SKM-1 (cell line): ENCODE data around the gene TUBB3.
"Not testable (repeated sequence)": the region's sequence is repeated elsewhere in the genome, so short reads cannot be mapped to it uniquely, and the experiment has no call there.

Experiments
- DNase-seq: peaks from one replicate; lab custom pipeline; 2025; ENCODE audit not compliant: unreplicated experiment; lab: John Stamatoyannopoulos, UW

TUBB3 gene

DNA sequence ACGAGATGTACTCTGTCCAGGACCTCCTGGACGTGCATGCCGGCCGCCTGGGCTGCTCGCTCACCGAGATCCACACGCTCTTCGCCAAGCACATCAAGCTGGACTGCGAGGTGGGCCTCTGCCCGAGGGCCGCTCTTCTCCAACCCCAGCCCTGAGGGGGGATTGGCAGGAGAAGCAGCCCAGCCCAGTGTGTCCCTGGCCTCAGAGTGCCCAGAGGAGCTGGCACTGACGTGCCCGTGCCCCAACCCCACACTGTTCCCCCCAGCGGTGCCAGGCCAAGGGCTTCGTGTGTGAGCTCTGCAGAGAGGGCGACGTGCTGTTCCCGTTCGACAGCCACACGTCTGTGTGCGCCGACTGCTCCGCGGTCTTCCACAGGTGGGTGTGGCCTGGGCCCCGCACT is 41.1 kb downstream of the TUBB3 start:
- DNase-seq, result no peak

DNA sequence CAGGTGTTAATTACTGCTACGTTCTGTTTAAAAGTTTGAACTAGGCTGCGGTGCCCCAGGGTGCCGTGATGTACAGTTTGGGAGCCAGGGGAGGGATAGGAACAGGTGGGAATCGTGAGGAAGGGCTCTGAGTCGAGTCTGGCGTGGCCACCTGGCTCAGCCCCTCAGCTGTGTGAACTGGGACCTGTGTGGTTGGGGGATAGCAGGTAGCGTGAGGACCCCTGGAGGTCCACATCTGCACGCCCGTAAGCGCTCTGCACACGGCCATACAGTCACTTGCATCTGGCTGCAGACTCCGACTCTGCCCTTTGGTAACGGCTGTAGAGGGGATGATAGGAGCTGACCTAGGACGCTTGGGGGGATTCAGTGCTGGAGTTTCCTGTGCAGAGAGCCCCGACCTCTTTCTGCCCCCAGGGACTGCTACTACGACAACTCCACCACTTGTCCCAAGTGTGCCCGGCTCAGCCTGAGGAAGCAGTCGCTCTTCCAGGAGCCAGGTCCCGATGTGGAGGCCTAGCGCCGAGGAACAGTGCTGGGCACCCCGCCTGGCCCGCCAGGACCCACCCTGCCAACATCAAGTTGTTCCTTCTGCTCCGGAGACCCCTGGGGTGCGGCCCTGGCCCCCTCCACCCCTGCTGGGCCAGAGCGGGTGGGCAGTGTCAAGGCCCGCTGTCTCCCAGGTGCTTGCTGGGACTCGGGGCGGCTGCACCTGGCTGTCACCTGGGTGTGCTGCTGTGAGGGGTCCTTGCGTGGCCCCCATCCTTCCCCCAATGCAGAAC is 42.5 kb downstream of the TUBB3 start:
- no peak for DNase-seq

DNA sequence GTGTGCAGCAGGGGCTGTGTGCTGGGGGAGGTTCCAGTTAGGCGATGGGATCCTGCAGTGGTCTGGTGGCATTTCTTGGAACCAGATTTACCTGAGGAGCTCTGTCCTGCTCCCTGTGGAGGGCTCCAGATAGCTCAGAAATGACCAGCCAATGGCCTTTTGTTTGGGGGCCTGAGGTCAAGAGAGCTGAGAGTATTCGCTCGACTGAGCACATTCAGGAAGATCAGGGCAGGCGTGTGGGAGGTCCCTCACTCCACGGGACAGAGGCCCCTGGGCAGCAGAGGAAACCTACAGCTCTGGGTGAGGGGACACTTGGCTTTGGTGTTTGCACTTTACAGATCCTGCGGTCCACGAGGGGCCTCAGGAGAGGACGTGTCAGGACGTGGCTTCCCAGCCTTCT is 43.6 kb downstream of the TUBB3 start:
- no peak for DNase-seq

DNA sequence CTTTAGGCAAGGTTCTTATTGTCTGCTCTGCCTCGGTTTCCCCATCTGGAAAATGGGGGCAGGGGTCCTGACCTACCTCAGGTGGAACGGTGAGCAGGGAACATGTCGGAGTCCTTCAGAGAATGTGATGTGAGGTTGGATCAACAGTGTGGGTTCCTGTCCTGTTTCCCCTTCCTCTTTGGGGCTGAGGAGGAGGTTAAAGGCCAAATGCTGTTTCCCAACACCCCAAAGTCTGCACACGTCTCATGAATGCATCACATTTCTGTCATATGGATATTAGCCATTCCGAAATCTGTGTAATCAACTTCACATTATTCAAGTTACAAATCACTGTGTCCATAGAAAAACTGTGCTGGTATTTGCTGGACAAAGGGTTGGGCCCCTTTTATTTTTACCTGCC is 44.3 kb downstream of the TUBB3 start:
- not testable (repeated sequence) for DNase-seq

DNA sequence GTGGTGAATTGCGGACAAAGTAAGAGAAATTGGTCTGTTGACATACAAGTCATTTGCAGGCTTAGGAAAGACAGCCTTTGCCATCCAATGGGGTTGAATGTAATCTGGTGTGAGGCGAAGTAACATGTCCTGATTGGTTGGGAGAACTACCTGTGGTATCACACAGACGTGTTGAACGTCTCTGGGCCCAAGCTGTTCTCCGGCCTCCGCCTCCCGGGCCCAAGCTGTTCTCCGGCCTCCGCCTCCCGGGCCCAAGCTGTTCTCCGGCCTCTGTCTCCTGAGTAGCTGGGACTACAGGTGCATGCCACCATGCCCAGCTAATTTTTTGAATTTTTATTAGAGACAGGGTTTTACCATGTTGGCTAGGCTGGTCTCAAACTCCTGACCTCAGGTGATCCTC is 44.9 kb downstream of the TUBB3 start:
- not testable (repeated sequence) for DNase-seq

DNA sequence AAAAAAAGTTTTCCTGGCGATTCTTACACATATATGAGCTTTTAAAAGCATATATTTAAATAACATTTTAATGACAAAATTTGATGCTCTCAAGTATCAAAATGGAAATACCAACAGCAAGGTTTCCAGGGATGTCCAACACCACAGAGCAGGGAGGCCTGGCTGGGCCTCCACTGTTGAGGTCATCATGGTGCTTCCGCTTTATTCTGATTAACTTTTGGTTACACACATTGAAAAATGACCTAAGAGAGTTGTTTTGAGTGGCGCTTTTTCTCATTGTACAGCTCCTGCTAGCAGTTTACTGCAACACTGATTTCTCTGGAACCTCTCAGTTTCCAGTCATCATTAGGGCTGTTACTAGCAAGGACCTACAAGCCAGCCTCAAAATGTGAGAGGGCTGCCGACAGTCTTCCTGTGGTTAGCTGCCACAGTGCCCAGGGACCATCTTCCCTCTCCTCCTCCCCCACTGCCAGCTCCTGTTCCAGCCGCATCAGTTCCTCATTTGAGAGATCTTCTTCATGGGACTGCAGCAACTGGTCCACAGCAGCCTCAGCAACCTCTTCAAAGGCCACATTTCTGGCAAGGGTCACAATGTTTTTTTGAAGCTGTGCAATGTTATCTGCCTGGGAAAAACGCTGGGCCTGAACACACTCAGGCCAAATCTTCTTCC is 46.7 kb downstream of the TUBB3 start:
- peak; percentile 75 for DNase-seq

DNA sequence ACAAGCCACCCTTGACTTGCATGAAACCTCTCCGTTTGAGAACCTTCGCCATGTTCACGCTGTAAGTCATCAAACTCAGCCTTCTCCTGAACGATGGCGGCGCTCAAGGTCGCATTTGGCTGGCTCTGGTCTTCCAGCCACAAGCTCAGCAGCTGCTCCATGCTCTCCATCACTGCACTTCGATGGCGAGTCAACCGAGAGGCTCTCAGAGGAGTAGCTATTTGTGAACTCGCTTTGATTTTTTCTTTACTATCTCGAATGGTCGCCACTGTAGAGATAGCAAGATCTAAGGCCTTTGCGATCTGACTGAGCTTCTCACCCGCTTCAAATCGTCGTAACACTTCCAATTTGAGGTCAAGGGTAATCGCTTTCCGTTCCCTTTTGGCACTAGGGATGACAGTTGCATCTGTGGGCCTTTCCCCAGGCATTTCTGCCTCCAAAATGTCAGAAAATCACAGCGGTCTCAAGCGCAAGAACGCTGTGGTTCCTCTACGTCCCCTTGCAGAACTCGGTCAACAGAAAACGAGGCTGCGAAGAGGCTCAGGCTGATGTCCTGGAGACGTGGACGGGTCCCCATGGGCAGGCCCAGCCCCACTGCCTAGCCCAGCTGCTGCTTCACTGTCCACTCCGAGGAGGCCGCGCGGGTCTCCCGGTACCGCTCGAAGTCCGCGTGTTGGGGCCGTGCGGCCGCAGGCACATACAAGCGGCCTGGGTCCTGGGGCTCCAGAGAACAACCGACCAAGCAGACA is 48.5 kb downstream of the TUBB3 start:
- DNase-seq, result no peak

DNA sequence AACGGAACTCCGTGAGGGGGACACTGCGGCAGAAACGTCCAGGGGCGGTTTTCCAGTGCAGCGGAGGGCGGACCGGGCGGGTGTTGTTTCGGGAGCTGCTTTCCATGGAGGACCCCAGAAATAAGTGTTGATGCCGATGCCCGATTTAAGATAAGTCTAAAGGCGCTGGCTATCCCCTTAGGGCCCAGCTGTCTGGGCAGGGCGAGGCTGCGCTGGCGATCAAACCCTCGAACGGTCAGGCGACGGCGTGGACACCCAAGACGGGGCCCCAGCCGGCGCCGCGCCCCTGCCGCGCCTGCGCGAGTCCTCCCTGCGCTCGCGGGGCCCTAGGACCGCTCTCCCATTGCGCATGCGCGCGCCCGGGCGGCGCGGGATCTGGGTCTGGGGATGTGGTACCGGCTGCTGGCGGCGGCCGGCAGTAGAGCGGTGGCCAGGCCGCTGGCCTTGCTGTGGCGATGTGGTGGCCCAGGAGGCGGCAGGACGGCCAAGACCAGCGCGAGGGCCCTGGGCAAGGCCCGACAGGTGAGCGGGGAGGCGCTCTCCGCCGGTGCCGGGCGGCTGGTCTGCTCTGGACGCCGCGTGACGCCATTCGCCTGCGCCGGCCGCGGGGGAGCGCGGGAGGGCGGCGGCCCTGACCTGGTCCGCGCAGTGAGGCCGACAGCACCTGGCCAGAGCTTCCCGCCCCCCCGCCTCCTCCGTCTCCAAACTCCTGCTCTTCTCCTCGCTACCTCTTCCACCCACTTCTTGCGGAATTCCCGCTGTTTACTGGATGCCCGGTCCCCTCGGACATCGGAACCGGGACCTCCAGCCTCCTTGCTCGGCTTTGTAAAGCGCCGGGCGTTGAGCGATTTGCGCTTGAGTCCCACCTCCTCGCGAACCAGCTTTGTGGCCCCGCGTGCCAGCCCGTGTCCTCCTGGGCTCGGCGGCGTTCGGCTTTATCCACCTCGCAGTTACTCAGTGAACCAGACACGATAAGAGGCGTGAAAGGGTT is 49.4 kb downstream of the TUBB3 start:
- DNase-seq, result peak; percentile 69

DNA sequence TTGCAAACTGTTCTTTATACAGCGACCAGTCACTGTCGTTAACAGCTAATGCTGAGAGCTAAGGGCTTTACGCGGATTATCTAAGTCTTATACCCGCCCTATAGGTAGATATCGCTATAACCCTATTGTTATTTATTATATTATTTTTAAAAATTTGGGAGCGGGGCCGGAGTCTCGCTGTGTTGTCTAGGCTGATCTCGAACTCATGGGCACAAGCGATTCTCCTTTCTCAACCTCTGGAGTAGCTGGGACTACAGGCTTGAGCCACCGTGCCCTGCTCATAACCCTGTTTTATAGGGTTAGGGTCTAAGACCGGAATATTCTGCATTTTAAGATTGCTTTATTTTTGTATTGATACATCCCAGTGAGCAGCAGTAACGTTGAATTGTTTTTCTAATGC is 50.1 kb downstream of the TUBB3 start:
- DNase-seq, result no peak

DNA sequence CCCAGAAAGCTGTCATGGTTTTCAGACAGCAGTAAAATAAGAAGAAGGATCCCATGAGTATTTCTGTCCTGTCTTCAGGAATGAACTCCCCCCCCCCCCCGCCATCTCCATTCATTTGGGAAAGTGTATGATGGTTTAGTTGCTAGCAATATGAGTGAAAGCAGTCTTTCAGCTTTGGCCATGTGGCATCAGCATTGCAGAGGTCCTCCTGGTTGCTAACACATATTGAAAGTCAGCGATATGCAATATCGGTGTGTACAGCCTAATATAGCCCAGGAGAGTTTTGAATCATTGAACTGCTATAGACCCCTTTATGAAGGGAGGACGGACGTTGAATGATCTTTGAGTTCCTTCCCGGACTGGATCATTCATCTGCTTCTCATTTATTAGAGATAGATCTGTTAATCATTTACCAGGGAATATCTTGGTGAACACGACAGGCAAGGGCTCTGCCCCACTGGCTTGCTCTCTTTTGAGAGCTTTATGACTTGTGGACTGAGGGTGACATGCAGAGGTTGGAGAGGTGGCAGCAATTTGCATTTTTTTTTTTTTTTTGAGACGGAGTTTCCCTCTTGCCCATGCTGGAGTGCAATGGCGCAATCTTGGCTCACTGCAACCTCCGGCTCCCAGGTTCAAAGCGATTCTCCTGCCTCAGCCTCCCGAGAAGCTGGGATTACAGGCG is 50.7 kb downstream of the TUBB3 start:
- no peak for DNase-seq

DNA sequence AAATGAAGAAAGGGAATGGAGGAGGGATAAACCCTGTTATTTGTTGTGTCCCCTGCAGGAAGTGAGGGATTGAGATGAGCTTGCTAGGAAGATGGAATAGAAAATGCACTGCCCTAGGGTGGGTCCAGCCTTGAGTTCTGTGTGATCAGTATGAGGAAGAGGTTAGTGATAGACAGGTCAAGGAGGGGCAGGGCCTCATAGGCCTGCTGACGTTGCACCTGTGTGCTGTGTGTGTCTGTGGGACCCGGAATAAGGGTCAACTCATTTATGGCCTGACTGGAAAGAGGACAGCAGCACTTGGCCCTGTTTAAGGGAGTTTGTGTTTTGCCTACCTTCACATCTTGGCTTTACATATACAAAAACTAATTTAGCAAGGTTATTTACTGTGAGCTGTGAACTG is 51.7 kb downstream of the TUBB3 start:
- DNase-seq, result no peak

DNA sequence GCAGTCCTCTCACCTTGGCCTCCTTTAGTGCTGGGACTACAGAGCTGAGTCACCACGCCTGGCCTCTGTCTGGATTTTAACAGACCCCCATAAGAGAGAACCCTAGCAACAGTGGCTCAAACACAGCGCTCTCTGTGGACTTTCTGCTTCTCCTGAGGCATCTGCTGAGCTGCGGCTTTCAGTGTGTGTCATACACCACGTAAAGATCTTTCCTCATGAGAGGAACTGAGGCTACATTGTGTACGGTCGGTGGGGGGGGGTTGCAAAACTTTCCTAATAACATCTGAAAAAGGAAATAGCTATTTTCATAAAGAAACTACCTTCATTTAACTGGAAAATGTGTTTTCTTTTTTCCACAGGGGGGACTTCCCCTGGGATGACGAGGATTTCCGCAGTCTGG is 58.3 kb downstream of the TUBB3 start:
- no peak for DNase-seq

DNA sequence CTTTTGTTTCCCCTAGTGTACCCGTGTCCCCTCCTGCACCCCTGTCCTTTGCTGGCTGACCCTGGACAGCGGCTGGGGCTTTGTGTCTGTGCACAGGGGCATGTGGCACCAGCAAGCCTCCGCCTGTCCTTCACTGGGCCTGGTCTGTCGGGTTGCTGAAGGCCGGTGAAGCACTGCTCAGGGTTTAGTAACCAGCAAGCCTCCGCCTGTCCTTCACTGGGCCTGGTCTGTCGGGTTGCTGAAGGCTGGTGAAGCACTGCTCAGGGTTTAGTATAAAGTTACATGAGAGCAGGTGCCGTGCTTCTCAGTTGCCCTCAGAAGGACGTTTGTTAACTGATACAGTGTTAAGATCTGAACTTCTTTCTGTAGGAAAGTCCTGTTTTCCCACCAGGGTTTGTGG is 59.2 kb downstream of the TUBB3 start:
- DNase-seq, result no peak

DNA sequence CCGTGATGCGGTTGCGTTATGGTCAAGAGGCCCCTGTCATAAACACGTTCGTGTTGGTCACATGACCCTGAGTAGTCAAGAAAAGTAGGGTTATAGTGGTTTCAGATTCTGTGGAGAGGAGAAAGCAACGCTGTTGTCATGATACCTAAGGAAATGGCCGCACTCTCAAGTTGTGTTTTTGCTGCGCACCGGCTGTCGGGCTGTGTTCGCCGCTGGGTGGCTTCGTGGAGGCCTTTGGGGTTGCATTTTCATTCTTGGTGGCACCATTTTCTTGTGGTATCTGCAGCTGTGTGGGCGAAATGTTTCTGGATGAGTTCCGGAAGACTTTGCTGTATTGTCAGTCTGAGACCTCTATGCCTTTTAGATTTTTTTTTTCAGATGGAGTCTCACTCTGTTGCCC is 60.4 kb downstream of the TUBB3 start:
- no peak for DNase-seq

DNA sequence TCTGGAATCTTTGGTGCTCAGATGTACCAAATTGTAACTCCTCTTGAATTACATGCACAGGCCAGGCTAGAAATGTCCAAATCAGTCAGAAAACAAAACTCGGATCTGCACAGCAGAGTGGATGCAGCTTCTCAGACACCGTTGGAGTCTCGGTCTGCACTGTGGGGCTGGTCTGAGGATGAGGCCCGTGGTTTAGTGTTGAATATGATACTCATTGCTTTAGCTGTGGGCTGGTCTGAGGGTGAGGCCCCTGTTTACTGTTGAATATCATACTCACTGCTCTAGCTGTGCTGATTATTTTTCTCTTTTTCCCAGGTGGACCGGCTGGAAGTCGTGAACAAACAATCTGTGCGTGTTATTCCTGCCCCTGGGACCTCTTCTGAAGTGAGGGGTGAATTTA is 61.1 kb downstream of the TUBB3 start:
- no peak for DNase-seq

DNA sequence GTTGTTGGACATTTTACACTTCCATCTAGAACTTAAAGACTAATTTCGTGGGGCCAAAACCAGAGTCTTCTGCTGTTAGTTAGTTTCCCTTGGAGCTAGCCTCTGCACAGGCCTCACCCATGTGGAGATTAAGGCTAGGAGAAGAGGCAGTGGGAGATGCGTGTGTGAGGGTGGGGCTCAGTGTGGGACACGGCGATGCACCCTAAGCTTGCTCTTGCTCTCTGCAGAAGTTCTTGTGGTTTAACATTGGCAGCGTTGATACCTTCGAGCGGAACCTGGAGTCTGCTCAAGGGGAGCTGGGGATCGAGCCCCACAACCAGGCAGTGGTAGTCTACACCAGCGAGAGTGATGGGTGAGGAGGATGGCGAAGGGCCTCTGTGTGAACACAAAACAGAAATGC is 62.1 kb downstream of the TUBB3 start:
- DNase-seq, result no peak
